Measurements from ENCODE around the gene NRDE2.

NRDE2 gene

DNA sequence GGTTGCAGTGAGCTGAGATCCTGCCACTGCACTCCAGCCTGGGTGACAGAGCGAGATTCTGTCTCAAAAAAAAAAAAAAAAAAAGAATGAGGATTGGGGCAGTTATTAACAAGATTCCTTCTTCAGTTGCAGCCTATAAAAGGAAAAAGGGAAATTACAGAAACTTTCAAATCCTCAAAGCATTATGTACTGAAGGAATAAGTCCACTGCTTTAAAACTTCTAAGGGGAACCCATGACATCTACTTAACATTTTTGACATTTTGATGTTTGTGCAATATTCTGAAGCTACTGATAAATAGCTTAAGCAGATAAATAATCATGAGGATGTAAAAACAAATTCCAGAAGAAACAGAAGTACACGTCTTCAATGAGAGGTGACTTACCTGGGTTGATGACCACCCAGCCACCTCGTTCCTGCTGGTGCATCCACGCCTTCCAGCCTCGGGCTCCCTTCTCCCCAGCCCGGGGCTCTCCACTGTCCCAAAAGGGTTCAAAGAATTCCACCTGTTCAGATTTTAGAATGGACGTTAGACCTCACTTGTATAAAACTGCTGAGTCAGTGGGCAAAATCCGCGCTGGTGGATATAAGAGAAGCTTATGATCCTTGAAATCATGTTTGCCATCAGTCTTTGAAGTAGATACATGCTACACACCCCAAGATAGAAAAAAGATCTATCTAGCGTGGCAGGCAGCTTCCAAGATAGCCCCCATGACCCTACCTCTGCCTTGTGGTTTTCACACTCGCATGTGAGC, 33.7 kb downstream of the NRDE2 start:
- in situ Hi-C loops (cut with MboI; ENCODE audit: low sequenced_read_pairs), result no loop called here

DNA sequence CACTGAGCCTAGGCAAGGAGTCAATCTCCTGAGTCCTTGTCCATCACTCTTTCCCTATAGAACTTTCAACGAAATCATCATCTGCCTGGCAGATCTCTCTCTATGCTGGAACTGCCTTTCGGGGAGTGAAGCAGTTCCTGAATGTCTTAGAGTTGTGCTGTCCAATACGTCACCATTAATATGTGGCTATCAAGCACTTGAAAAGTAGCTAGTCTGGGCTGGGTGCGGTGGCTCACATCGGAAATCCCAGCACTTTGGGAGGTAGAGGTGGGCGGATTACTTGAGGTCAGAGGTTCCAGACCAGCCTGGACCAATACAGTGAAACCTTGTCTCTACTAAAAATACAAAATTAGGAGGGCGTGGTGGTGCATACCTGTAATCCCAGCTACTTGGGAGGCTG, 35.1 kb downstream of the NRDE2 start:
- in situ Hi-C loops (cut with MboI; ENCODE audit: low sequenced_read_pairs), result no loop called here

DNA sequence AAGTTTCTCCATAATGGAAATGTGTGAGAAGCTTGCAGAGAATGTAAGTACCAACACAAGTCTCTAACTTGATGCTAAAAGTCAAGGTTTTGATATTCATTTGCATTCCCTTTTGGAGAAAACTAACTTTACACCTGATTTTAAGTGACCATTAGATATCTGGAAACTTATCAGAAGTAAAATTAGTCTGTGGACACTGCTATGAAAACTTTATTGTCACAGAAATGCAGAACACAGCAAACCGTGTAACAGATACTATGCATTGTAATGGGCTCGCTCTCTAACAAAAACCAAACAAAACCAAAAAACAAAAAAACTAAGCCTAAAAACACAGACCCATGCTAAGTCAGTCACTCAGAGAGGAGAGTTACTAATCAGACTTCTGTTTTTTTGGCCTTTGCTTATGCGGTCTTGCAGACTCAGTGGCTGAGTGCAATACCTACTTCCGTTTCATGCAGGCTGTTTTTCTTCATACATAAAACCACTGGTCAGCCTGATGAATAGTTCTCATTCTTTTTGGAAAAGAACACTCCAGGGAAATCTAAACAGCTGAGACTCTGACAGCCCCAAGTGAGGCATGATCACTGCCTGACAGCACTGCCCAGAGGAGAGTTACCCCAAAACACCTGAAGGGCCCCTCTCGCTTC, 35.7 kb downstream of the NRDE2 start:
- in situ Hi-C loops (cut with MboI; ENCODE audit: low sequenced_read_pairs), result no loop called here

DNA sequence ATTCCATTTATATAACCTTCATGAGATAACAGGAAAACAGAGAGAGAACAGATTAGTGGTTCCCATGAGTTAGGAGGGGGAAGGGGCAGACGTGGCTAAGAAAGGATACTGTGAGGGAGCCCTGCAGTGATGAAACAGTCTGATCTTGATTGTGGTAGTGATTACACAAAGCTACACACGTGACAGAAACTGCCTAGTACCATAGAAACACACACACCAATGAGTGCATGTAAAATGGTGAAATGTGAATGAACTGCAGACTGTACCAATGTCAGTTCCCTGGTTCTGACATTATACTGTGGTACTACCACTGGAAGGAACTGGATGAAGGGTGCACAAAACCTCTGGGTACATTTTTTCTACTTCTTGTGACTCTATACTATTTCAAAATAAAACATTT, 36.9 kb downstream of the NRDE2 start:
- in situ Hi-C loops (cut with MboI; ENCODE audit: low sequenced_read_pairs), result no loop called here

DNA sequence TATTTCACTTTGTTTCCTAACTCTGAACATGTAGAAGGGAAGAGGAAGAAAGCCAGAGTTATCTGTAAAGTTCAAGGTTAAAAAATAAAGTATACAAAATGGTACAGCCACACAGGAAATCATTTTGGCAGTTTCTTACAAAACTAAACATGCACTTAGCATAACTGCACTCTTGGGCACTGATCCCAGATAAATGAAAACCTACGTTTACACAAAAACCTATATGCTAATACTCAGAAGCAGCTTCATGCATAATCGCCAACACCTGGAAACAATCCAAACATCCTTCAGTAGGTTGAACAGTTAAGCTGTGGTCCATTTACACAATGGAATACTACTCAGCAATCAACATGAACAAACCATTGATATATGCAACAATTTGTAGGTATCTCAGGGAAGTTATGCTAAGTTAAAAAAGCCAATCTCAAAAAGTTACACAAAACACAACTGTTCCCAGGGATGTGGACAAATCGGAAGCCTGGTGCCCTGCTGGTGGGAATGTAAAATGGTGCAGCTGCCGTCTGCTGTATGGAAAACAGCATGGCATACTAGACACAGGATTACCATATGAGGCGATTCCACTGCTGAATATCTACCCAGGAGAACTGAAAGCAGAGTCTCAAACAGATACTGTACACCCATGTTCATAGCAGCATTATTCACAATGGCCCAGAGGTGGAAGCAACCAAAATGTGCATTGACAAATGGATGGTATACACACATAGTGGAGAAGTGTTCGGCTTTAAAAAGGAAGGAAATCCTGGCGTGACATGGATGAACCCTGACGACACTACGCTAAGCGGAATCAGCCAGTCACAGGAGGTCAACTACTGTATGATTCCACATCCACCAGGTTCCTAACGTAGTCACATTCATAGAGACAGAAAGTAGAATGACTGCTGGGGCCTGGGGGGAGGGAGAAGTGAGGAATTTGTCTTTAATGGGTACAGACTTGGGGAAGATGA, 37.7 kb downstream of the NRDE2 start:
- in situ Hi-C loops (cut with MboI; ENCODE audit: low sequenced_read_pairs), result no loop called here

DNA sequence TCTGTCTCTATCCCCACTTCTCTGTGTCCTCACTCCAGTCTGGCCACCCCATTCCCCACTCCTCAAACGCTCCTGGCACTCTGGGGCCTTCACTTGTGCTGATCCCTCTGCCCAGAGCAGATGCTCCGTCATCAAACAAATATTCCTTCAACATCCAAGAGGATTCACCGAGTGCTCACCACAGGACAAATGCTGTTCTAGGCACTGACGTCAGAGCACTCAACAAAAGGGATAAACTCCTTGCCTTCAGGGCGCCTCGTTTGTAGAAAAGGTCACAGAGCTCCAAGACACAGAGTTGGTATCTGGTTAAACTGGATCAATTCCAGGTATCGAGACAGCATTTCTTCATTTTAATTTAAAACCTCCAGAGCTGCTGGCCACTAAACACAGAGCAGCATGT, 40.0 kb downstream of the NRDE2 start:
- in situ Hi-C loops (cut with MboI; ENCODE audit: low sequenced_read_pairs), result no loop called here

DNA sequence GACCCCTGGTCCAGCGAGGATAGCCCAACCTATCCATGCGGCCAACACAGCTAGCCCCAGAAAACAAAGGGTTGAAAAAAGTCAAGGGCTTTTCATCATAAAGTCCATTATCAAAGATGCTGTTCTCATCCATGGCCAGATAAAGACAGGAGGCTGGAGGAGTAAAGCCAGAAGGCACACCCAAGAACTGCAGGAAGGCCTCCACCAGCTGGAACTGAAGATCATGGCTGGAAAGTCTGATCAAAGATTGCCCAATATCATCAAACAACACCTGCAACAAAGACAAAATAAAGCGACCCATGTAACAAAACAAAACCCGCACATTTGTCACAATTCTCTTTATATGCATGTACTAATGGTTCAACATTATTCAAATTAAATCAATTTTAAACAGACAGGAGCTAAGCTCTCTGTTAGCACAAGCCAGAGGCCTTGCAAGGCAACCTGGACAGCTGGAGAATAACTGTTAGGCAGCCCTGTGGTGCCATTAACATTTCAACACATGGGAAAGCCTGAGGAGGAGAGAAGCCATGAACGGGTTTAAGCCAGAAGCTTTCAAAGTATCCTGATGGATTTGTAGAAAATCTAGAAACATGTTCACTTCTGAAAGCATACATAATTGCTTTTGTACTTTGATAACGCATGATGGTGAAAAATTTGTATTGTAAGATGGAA, 41.3 kb downstream of the NRDE2 start:
- in situ Hi-C loops (cut with MboI; ENCODE audit: low sequenced_read_pairs), result no loop called here

DNA sequence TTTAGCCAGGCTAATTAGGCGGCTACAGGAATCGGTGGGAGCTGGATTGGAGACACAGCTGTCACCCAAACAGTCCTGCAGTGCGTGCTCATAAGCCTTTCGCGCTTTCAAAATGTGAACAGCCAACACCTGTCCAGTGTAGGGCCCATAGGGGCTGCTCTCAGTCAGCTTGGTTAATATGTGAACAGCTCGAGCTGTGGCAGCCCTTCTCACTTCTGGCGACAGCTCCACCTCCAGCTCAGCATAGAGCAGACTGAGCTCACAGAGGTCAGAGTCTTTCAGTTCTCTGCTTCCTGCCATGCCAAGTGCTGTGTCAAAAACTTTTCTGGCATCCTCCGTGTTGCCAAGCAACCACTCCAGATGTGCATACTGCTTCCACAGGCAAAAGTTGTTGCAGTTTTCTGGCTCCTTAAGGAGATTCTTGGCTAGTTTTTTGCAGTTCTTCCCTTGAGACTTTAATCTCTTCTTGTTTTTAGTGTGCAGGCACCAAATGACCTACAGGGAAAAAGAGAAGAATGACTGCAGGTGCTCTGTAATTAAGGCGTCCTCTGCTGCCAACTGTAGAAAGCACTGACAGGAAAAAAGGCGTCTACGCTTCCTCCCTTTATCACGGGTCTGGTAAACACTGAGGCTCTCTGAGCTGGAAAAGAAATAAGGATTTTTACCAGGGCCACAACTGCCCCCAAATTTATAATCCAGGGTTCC, 42.9 kb downstream of the NRDE2 start:
- in situ Hi-C loops (cut with MboI; ENCODE audit: low sequenced_read_pairs), result no loop called here

DNA sequence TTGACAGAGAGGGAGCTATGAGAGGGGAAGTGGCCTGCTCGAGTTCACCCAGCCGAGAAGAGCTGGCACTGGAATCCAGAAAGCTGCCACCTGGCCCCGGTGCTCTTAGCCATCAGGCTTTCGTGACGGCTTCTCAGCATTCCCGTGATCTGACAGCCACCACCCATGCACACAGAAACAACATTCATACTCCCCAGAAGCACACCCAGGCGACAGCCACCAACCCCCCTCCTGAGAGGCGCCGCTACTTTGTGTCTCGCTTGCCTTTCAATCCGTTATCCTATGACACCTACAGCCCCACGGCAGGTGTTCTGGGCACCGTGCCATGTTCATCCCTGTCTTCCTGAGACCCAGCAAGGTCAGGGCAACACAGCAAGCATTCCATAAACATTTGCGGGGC, 44.0 kb downstream of the NRDE2 start:
- in situ Hi-C loops (cut with MboI; ENCODE audit: low sequenced_read_pairs), result no loop called here

DNA sequence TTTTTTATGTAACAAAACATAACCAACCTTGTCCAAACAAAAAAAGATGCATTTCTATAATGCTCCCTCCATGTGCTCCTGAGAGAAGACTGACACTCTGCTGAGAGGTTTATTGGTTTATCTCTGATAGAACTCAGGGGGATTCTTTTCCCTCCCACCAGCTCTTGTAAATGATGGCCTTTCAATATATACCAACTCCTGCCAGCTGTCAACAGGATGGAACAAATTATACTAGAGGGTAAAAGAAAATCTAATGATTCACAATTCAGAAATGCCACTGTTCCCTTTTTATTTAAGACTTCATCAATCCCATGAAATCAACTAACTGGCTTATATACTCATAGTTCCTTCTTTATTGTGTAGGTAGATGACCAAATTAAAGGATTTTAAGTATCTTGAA, 50.0 kb downstream of the NRDE2 start:
- in situ Hi-C loops (cut with MboI; ENCODE audit: low sequenced_read_pairs), result no loop called here

DNA sequence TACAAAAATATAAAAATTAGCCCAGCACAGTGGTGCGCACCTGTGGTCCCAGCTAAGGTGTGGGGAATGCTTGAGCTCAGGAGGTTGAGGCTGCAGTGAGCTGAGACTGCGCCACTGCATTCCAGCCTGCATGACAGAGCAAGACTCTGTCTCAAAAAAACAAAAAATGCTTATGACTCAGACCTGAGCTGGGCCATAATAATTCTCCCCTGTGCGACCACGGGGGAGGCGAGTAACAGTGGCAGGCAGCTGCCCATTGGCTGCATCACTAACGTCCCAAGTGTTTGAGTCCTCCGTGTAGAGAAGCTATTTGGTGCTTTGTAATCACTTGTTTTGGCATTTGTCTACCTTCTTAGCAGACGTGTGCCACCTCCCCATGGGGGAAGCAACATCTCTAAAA, 50.5 kb downstream of the NRDE2 start:
- in situ Hi-C loops (cut with MboI; ENCODE audit: low sequenced_read_pairs), result no loop called here

DNA sequence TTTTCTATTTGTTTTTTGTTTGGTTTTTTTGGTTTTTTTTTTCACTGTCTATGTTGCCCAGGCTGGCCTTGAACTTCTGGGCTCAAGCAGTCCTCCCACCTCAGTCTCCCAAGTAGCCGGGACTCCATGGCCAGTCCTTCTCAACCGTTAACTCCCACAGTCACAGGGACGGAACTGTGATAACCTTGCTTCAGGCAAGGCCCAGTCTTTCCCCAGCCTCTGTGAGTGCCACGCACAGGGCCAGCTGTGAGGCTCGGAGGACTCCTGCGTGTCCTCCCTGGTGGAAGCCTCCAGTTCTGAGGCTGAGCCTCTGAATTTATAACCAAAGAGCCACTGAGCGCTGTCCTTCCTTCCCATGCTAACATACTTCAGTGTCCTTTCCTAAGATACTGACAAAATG, 51.6 kb downstream of the NRDE2 start:
- in situ Hi-C loops (cut with MboI; ENCODE audit: low sequenced_read_pairs), result no loop called here

DNA sequence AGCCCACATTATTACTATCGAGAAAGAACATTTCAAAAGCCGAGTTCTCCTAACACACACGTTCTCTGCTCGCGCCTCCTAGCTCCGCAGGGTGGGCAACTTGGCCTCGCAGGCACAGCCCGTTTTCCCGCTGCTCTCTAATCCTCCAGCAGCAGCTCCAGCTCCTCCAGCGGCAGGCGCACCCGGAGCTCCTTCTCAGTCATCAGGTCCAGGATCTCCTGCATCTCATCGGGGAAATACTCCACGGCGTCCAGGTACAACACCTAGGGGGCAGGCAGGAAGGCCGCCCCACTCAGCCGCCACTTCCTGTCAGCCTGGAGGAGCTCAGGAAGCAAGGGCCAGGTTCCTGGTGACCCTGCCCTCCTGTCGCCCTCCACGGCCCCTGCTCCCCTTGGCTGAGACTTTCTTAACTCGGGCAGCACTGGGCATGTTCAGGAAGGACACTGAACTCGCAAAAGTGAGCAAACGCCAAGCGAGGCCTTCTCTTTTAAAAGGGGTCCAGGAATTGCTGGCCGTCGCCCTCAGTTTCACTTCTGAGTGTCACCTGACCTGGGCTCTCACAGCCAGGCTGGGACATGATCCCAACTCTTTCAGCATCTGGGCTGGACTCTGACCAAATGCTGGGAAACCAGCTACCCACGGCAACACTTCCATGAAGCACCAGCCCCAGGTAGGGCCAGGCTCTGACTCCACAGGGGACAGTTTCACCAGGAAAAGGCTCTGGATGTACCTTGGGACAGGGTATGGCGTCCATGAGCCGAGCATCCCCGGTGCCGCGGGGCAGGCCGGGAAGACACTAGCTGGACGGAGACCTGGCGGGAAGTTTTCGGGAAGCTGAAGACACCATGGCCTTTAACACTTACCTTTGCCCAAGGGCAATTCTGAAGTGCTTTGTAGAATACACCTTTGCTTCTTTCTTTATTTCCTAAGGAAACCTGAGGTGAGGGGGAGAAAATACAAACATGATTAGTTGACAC, 53.3 kb downstream of the NRDE2 start:
- in situ Hi-C loops (cut with MboI; ENCODE audit: low sequenced_read_pairs), result no loop called here

DNA sequence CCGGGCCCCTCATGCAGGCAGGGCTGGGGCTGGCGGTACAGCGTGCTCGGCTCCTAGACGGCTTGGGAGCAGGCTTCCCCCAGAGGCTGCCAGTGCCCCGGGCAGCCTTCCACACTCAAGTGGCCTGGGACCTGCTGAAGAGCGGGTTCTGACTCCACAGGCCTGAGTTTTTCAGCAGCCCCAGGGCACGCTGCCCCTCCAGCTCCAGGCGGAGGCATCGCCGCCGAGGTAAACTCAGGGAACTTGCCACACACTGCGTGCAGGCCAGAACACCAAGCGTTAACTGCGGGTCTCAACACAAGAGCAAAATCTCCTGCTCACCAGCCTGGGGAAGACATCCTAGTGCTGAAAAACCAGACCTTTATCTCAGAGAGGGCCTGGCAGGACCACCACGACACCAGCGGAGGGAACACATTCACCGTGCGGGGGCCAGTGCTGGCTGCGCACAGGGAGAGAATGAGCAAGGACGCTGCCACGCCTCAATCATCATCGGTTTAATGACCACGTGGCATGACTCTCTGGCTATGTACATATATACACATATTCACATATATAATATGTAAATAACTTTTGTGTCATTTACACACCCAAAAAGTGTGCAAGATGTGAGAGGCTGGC, 54.1 kb downstream of the NRDE2 start:
- in situ Hi-C loops (cut with MboI; ENCODE audit: low sequenced_read_pairs), result no loop called here

DNA sequence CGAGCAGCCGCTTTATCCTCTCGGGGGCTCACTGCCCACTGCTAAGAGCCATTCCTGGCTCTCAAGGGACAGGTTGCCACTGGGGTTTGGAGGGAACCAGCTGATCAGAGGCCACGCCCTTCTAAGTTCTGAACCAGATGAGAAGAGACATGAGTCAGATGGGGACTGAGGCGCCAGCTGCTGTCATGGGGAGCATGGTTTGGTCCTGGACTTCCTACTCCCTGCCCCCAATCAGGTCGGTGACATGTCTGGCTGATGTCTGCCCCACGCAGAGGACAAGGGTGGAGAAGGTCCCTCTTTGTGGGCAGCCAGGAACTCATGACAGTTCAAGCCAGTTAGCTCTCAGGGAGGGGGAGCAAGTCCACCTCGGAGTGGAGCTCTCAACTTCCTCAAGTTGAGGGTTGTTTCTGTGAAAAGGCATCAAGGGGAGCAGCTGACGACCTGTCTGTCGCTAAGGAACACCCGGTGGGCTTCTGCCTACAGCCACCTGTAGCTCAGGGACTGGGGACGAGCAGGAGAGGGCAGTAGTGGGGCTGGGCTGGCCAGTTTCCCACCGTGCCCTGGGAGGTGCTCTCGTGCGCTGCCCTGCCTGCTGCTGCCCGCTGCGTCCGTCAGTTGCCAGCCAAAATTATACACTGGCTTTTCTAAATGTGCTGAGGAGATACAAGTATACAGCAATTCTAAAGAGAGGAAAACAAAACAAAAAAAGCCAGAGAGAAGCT, 54.9 kb downstream of the NRDE2 start:
- in situ Hi-C loops (cut with MboI; ENCODE audit: low sequenced_read_pairs), result no loop called here

DNA sequence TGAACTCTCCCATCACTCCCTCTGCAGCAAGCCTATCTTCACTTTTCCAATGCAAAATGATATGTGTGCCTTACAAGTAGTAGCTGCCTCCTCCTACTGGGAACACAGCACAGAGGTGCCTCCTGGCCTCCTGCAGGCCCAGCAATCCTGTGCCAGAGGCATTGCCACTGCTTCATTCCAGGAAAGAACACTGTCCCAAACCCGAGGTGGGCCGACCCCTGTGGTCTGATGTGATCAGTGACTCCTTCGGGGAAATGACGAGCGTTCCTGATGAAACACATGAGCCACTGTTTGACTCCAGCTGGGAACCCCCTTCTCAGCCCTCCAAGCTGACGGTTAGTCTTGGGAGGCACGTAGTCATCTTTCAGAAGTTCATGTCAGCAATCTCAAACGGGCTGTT, 55.9 kb downstream of the NRDE2 start:
- in situ Hi-C loops (cut with MboI; ENCODE audit: low sequenced_read_pairs), result no loop called here

DNA sequence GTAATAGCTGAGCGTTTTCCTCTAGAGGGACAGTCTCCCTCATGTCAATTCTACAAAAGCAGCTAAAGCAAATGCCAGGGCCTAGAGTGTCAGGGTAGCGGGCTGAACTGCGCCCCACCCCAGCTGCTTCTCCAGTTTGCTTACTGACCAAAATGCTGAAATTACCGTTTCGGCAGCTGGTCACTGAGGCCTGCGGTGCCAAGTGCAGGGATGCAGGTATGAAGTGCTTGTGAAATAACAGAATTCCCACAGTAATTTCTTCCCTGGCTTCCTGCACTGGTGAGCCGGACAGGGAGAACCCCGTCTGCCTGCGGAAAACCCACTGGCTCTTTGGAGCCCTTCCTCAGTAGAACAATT, 56.3 kb downstream of the NRDE2 start:
- in situ Hi-C loops (cut with MboI; ENCODE audit: low sequenced_read_pairs), result no loop called here

DNA sequence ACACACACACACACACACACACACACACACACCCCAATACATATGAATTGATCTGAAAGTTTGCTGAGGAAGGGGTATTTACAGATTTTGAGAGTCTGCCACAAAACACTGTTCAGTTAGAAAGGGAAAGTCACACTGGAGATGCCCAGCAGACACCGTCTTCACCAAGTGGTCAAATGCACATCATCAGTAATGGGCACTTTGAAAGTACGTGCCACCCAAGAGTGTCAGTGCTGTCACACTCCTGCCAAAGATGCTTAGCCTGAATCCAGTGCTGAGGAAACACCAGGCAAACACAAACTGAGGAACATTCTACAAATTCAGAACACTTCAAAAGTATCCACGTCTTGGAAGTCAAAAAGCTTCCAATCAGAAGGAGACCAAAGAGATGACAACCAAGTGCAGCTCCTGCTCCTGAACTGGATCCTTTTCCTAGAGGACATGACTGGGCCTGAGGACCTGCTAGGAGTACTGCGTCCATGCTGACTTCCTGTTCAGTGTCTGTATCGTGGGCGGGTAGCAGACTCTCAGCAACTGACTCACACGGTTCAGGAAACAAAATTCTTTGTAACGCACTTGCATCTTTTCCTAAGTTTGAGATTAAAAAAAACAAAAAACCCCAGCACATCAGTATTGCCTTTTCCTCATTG, 56.8 kb downstream of the NRDE2 start:
- in situ Hi-C loops (cut with MboI; ENCODE audit: low sequenced_read_pairs), result no loop called here

All from HL-60/S4 treated with phorbol 12-myristate 13-acetate at 8.2 ng/mL for 4 days and 3 days (cell line).